ENCODE results near the gene HHAT.
"Not testable (repeated sequence)": the region's sequence is repeated elsewhere in the genome, so short reads cannot be mapped to it uniquely, and the experiment has no call there.

HHAT gene

DNA sequence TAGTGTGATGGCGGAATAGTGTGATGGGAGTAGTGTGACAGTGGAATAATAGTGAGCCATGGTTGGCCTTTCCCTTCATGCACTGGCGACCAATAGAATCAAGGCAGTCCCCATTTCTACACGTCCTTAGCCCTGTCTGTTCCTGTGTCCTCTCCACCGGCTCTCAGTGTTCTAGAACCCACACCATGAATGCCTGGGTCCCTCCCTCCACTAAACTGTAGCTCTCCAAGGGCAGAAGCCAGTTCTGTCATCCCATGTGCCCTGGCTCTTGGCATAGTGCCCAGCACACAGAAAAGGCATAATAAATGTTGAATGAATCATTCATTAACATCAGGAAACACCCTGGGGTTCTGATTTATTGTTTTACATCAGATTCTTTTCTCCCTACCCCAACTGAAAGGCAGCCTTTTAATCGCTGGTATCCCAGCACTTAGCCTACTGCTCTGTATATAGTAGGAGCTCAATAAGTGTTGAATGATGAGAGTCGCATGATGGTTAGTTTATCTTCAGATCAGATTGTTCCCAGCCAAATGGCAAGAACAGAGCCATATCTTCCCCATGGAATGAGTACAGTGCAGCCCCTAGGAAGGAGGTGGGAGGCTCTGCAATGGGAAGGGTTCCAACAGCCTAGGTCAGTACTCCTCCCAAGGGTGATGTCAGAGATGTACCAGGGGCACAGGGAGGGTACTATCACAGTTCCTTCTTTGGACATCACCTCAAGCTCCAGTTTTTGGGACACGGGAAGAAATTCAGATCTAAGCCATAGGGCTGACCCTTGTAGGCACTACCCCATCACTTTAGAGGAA, 325.7 kb downstream of the HHAT start:
- no peak for DNase-seq

GRCh38 chr1:210655511-210655910, 326.8 kb downstream of the HHAT start:
- no peak for DNase-seq

DNA sequence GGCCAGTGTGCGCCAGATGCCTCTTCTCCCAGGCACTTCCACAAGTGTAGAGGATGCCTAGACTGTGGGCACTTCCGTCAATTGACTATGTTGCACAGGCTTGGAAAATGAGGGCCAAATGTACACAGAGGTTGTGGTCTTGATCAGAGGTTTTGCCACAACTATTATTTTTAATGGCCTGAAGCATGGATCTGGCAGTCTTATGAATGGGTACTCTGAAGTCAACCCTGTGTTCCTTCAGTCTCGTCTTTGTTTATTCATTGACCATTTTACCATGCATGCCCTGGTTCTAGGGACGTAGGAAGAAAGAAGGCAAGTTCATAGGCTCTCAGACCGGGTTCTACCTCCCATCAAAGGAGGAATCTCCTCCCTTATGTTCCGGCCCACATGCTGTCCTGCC, 329.1 kb downstream of the HHAT start:
- no peak for DNase-seq

DNA sequence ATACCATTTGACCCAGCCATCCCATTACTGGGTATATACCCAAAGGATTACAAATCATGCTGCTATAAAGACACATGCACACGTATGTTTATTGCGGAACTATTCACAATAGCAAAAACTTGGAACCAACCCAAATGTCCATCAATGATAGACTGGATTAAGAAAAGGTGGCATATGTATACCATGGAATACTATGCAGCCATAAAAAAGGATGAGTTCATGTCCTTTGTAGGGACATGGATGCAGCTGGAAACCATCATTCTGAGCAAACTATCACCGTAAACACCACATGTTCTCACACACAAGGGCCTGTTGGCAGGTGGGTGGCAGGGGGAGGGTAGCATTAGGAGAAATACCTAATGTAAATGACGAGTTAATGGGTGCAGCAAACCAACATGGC, 332.8 kb downstream of the HHAT start:
- not testable (repeated sequence) for DNase-seq

DNA sequence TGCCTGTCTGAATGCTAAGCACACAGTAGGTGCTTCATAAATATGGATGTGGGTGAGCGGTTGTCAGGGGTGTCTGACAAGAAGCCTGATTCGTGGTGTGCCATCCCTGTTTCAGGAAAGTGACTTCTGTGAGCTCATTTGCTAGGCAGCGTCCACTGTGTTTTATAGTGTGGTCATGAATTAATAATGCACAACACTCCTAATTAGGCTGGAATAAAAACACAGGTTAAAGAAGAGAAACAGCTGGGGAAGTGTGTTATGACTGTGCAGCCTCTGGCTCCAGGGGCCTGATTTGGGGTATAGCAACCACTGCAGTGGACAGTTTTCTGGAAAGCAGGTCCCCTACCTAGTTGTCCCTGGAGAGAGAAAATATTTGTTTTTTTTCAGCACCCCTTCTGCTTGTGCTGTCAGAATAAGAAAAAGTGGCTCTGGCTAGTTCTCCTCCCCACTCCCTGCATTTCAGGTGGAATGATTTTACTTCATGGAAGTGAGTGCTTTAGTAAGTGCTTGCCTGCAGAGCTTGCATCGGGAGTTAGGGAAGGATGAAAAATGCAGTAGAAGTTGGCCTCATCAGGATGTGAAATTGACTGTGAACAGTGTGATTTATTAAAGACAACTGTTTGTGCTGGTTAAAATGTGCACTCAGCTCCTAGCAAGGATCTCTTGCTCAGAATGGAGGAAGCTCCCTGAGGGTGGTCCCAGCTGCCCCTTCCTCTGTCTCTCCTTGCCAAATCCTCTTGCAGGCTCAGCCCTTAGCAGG, 333.8 kb downstream of the HHAT start:
- no peak for DNase-seq

GRCh38 chr1:210663730-210664573, 335.2 kb downstream of the HHAT start:
- no peak for DNase-seq

GRCh38 chr1:210669951-210670350, 341.2 kb downstream of the HHAT start:
- DNase-seq: no peak

GRCh38 chr1:210674151-210674550, 345.4 kb downstream of the HHAT start:
- DNase-seq: no peak

DNA sequence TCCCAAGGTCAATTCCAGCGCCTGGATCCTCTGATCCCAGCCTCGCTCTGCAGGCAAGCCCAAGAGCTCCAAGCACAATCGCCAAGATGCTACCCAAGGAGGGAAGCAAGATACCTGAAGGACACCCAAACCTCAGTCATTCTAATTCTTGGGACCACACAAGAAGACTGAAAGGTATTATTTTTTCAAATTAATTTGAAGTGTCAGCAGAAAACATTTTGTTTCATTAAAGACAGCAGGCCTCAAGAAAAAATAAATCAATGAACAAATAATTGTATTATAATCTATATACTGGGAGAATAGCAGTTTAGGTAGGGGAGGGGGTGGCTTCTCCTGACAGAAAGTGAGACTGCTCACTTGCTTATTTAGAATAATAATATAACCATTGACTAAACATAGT, 347.8 kb downstream of the HHAT start:
- DNase-seq: no peak

- no peak for DNase-seq
Measured at GRCh38 chr1:210677533-210677932, 348.8 kb downstream of the HHAT start.

DNA sequence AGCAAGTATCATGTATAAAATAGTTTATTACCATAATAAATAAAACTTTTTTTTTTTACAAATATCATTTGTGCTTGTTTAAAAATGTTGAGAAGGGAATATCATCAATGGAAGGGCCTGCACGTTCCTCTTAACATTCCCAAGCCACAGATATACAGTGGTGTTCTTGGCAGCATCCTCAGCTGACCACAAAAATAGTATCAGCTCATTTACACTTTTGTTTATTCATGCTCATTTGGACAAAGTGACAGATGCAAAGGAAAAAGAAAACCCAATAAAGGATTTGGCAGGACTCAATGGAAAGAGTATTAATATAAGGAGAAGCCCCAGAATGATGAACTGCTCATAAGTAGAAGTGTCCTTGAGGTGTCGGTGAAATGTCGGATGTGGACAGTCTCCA, 349.6 kb downstream of the HHAT start:
- DNase-seq: no peak

DNA sequence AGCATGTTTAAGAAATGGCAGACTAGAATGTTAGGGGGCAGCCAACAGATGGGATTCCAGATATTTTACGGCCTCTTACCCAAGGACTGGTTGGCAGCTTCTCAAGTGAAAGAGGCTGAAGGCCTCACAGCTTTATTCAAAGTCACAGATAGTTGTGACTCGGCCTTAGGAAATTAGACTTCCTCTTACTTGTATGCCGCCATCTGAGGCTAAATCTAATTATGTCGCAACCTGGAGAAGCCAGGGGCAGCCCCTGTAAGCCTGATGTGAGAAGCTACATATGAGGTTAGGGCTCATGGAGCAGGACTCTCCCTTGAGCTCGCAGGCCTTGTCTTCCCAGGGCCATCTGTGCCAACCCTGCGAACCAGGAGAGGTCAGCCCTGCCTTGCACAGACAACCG, 352.5 kb downstream of the HHAT start:
- DNase-seq: no peak

DNA sequence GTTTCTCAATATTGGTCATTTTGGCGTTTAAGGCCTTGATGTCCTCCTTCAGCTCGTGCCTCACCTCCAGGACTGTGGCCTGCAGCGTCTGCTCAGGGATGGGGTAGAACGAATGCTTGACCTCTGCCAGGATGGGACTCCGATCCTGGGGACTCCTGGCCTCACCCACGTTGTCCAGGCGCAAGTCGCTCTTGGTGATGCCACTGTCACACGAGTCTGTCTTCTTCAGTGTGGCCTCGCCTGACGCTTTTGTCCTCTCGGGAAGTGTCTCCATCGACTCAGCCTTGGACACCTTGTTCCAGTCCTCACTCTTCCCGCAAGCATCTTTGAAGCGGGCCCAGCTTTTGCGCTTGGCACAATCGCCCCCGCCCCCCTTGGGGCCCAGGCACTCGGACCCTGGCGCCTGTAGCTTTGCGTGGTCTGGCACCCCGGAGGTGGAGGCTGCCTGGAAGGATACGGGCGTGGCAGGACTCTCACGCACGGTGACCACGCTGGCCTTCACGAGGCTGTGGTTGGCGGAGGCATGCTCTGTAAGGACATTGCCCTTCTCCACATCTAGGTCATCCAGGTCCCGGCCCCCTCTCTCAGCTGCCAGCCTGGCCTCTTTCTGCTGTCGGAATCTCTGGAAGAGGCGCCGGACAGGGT, 354.8 kb downstream of the HHAT start:
- no peak for DNase-seq

DNA sequence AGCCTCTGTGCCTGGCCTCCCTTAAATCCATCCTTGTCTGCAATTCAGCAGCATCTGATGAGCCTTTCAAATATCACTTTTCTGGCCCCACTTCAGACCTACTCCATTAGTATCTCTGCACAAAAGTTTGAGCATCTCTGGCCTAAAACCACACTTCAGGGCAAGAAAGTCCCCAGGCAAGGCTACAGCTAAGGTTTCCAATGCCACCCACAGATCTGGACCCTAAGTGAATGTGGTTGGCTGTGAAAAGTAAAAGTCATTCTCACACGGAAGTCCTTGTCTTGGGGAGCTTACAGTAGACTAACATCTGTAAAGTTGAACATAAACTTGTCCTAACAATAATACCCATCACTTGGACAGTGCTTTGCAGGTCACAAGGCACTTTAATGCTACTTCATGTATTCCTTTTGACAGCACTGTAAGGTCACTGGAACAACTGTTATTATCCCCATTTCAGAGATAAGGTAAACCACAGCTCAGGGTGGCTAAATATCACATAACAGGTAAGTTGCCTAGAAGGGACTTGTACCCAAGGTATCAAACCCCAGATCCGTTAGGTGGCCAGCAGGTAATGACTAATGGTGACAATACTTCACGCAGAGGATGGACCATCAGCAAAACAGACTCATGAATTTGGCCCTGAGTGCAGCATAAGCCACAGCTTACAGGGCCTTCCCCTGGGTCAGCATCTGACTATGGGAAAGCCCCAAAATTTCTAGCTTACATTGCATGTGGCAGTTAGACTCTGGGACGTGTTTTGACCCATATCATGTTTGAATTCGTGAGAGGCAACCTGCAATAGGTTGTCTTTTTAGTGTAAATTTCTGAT, 356.0 kb downstream of the HHAT start:
- DNase-seq: no peak

GRCh38 chr1:210685295-210685650, 356.6 kb downstream of the HHAT start:
- no peak for DNase-seq

DNA sequence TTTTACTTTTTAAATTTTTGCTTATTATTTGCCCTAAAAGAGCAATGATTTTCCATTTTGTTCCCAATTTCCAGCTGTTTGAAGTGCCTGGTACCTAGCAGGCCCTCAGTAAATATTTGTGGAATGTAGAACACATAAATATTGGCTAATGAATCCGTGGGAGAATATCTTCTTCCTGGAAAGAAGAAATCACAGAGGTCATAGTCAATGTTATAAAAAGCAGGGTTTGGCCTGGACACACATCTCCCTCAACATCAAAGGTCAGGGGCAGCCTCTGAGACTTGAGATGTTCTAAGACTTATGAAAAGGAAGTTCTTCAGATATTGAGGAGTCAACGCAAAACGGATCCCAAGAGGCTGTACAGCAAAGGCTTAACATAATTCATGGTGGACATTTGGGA, 358.1 kb downstream of the HHAT start:
- DNase-seq: no peak

GRCh38 chr1:210687582-210688279, 359.0 kb downstream of the HHAT start:
- DNase-seq: no peak

DNA sequence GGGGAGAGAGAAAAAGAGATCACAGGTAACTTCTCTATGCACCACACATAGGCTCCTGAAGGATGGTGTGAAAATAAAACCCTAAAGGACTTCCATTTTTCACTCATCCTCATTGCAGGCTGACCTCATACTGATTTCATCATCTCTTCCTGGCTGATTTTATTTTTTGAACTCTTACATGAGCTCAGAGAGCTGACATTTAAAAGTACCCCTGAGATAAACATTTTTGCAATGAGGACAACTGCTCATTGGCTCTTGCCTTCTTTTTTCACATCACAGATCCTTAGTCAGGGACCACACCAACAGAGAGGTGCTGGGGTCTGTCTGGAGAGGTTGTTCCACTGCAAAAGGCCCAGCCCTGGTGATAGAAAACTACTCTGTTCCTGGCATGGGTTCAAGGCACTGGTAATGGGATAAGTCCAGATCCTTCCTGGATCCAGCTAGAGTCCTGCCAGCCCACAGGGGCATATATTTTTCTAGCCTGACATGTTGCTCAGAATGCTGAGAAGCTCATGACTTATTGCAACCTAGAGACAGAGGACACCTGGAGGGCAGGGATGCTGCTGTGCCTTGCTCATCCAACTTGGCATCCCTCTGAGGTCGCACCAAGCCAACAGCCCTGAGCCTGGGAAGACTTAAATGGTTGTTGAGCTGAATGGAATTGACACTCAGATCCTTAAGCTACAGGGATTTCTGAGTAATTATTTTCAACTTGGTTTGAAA, 360.0 kb downstream of the HHAT start:
- no peak for DNase-seq

DNA sequence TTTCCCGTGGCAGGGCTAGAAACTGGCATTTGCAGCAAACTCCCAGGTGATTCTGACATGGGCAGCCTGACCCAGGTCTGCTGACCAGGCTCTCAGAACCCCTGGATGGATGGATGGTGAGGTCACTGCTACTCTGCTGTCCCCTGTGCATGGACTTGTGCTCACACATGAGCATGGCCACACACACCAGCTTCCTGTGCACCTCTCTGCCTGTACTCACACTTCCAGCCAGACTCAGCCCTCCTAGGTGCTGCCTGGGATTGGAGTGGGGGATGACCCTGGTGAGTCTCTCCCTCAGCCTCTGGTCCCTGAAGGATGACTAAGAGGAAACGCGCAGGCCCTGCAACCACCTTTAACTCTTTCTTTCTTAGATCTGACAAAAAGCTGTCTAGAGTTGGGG, 361.1 kb downstream of the HHAT start:
- no peak for DNase-seq

GRCh38 chr1:210690236-210690635, 361.5 kb downstream of the HHAT start:
- DNase-seq: no peak

Data from NCI-H146 (cell line).